Pancreas (tissue), 10 donors: ENCODE measurements around the gene WIPI1. TPM values are rescaled to one million over a fixed set of nuclear protein-coding genes. Genes with fewer than 3 reads are reported as not detected.

ENCODE experiments used
- ATAC-seq, 4 donors: fragments of 200-7000 bp; cut with Tn5 transposase; one replicate each; pipeline versions ENCODE4 v1.8.0 to v1.9.1; 2020; ENCODE audit warnings: mild to moderate bottlenecking in 4 of 4, moderate library complexity in 4 of 4
- DNase-seq, 6 donors: peaks; one replicate each; pipeline ENCODE4 v3.0.0-alpha.2; 2020
- FAIRE-seq: peaks from 2 replicates; lab custom pipeline; 2012; peaks lifted over from hg19 to GRCh38; lab: Jason Lieb, UNC
- H3K27ac ChIP-seq, 4 donors: fragments of 200-600 bp; sonication (generic); 1 replicate in 3 of 4; 2 replicates in 1 of 4; pipeline versions ENCODE4 v1.5.0 to v1.8.0; 2020
- H3K27me3 ChIP-seq, 4 donors: fragments of 200-600 bp; one replicate each; pipeline ENCODE4 v1.8.0; 2021
- H3K36me3 ChIP-seq, 3 donors: fragments of 200-600 bp; sonication (generic) in 1 of 3; one replicate each; pipeline versions ENCODE4 v1.5.0 to v1.8.0; 2020 to 2021
- H3K4me1 ChIP-seq, 3 donors: fragments of 200-600 bp; one replicate each; pipeline ENCODE4 v1.8.0; 2021
- H3K4me3 ChIP-seq, 4 donors: fragments of 200-600 bp; sonication (generic) in 2 of 4; one replicate each; pipeline versions ENCODE4 v1.5.0 to v1.8.0; 2020 to 2021
- H3K9me3 ChIP-seq, 4 donors: fragments of 200-600 bp; one replicate each; pipeline ENCODE4 v1.8.0; 2021
- CTCF ChIP-seq, 4 donors: fragments of 200-600 bp; sonication (generic) in 3 of 4; IDR thresholded peaks; one replicate each; pipeline versions ENCODE4 v1.5.0 to v1.8.0; 2021; ENCODE audit warnings: antibody characterized with exemption in 4 of 4
- WGBS, 2 donors: extraction: QIAGEN DNeasy Blood & Tissue Kit; methylation state at CpG; one replicate each; pipeline ENCODE4 v1.1.7; 2013; 5-methylcytosine and 5-hydroxymethylcytosine counted together
- intact Hi-C, 3 donors: fragments of 100-400 bp; cut with DNase I; formaldehyde crosslinking; loops; one replicate each; pipeline versions ENCODE4 v1.11.1 to v1.14.2; 2022
- polyA plus RNA-seq, 2 donors: library from polyadenylated mRNA; stranded (reverse); fragments of 200-250 nt; gene quantifications; one replicate each; pipeline ENCODE4 v1.2.3, GENCODE V29; 2013
- total RNA-seq, 6 donors: library from RNA; stranded (reverse); fragmentation: NEBNext Ultra II Directional in 4 of 6; extraction: Animal tissue kit (Norgen Biotek cat#: 25700) in 4 of 6; gene quantifications; one replicate each; pipeline versions ENCODE4 v1.2.1 to v1.2.4, GENCODE V29; 2021 to 2023
- donor health status: healthy with polysubstance abuse.
- donor health status: DM: no; HTN: no; CAD: no; lungs with moderate emphysema.
- donor health status: DM: no; HTN: no; CAD: no.
- donor health status: control.
- donor health status: control.
- donor health status: Bipolar disorder and iron deficiency.
- donor health status: DM: yes; HTN: yes; CAD: no.
- donor health status: DM: no; HTN: no; CAD: no.
- donor health status: DM: no; HTN: no; CAD: no.
- donor health status: DM: yes; HTN: yes; CAD: no.

Gene WIPI1
- total and polyA plus RNA-seq, 8 donors: 14.0 to 32.2 (median 25.4) TPM

- Histone ChIP-seq H3K4me3 (no peak overlapping the region), H3K9me3 (no peaks in the 10 kb centered on the region), H3K27me3 (no peaks in the 10 kb centered on the region), H3K36me3 (peaks cover 7 to 50% (median 16%) of the 10 kb centered on the region in 3 donors), H3K4me1 (no peaks in the 10 kb centered on the region), H3K27ac (no peak overlapping the region)
- no peak for TF ChIP-seq CTCF (IDR thresholded peaks at IDR 0.05)
- FAIRE-seq: no peak
- 86 to 93% methylated on average over 13 of the region's 13 CpGs for WGBS, 2 donors
- no peak for ATAC-seq
- intact Hi-C loops: no loop called here
- DNase-seq: peak in 1 of 6 donors; percentile 15
Measured at GRCh38 chr17:68431045-68431608, 26.2 kb downstream of the WIPI1 start.

GRCh38 chr17:68429881-68430280 lies 27.4 kb downstream of the WIPI1 start:
- H3K36me3 ChIP-seq: peaks cover 7 to 40% (median 16%) of the 10 kb centered on the region in 3 donors

GRCh38 chr17:68428498-68429172 lies 28.7 kb downstream of the WIPI1 start:
- Histone ChIP-seq H3K36me3 (peaks cover 0 to 35% (median 16%) of the 10 kb centered on the region in 3 donors), H3K4me1 (no peaks in the 10 kb centered on the region), H3K27ac (no peak overlapping the region), H3K4me3 (no peak overlapping the region), H3K27me3 (no peaks in the 10 kb centered on the region), H3K9me3 (no peaks in the 10 kb centered on the region)
- no peak for FAIRE-seq
- WGBS, 2 donors: 89 to 90% methylated on average over 14 of the region's 14 CpGs
- peak in 1 of 4 donors; percentile 31 for ATAC-seq
- intact Hi-C loops: no loop called here
- DNase-seq: no peak
- TF ChIP-seq CTCF (IDR thresholded peaks at IDR 0.05): no peak

More at GRCh38 chr17:68429881-68430280, 27.4 kb downstream of the WIPI1 start:
- Histone ChIP-seq H3K4me3 (no peak overlapping the region), H3K27me3 (no peaks in the 10 kb centered on the region), H3K9me3 (no peaks in the 10 kb centered on the region), H3K4me1 (no peaks in the 10 kb centered on the region), H3K27ac (no peak overlapping the region)
- ATAC-seq: no peak
- DNase-seq: no peak
- intact Hi-C loops: no loop called here
- no peak for FAIRE-seq
- WGBS, 2 donors: 92 to 93% methylated on average over 11 of the region's 11 CpGs
- TF ChIP-seq CTCF (IDR thresholded peaks at IDR 0.05): no peak

GRCh38 chr17:68427575-68427974 lies 29.7 kb downstream of the WIPI1 start:
- ATAC-seq (no peak), DNase-seq (peak in 1 of 6 donors; percentile 26), FAIRE-seq (no peak)
- no peak overlapping the region for H3K27ac ChIP-seq
- 96 to 98% methylated on average over 7 of the region's 7 CpGs for WGBS, 2 donors
- no peaks in the 10 kb centered on the region for H3K9me3 ChIP-seq
- TF ChIP-seq CTCF (IDR thresholded peaks at IDR 0.05): no peak
- H3K4me3 ChIP-seq: no peak overlapping the region
- H3K27me3 ChIP-seq: no peaks in the 10 kb centered on the region
- intact Hi-C loops: no loop called here
- H3K36me3 ChIP-seq: peaks cover 0 to 27% (median 9%) of the 10 kb centered on the region in 3 donors
- no peaks in the 10 kb centered on the region for H3K4me1 ChIP-seq

- FAIRE-seq: no peak
- H3K36me3 ChIP-seq: peaks cover 0 to 17% (median 8%) of the 10 kb centered on the region in 3 donors
- WGBS, 2 donors: 87 to 89% methylated on average over 12 of the region's 12 CpGs
- H3K4me1 ChIP-seq: no peaks in the 10 kb centered on the region
- no peaks in the 10 kb centered on the region for H3K27me3 ChIP-seq
- no peak for TF ChIP-seq CTCF (IDR thresholded peaks at IDR 0.05)
- intact Hi-C loops: no loop called here
- no peak overlapping the region for H3K27ac ChIP-seq
- no peaks in the 10 kb centered on the region for H3K9me3 ChIP-seq
- H3K4me3 ChIP-seq: no peak overlapping the region
- DNase-seq: peak in 1 of 6 donors; percentile 26
- no peak for ATAC-seq
Measured at GRCh38 chr17:68425979-68426378, 31.3 kb downstream of the WIPI1 start.
